GM23338 (cell line): Measurements from ENCODE around the gene PPP1CA. TPM values are rescaled to one million over a fixed set of nuclear protein-coding genes. Genes with fewer than 3 reads are reported as not detected.

Experiments
- ATAC-seq: fragments of 200-7000 bp; cut with Tn5 transposase; 3 replicates; pipeline ENCODE4 v1.9.1; 2020
- DNase-seq: peaks from one replicate; pipeline ENCODE4 v3.0.0-alpha.2; 2015; ENCODE audit warnings: low spot score
- H2AFZ ChIP-seq: fragments of 200-600 bp; sonication (generic); 2 replicates; pipeline ENCODE4 v1.8.0; 2016; ENCODE audit warnings: antibody characterized with exemption, mild to moderate bottlenecking, moderate library complexity
- H3F3A ChIP-seq: fragments of 200-600 bp; sonication (generic); replicated peaks from 2 replicates; pipeline ENCODE4 v1.8.0; 2017; ENCODE audit warnings: antibody characterized with exemption, mixed run types, low read depth
- H3K27ac ChIP-seq: fragments of 200-600 bp; sonication (generic); 2 replicates; pipeline ENCODE4 v1.6.1; 2016; ENCODE audit warnings: low read depth
- H3K27me3 ChIP-seq: fragments of 200-600 bp; sonication (generic); 2 replicates; pipeline ENCODE4 v1.8.0; 2016; ENCODE audit warnings: mild to moderate bottlenecking, mixed run types, moderate library complexity; ENCODE audit not compliant: insufficient read depth
- H3K36me3 ChIP-seq: fragments of 200-600 bp; sonication (generic); 2 replicates; pipeline ENCODE4 v1.8.0; 2016; ENCODE audit warnings: mild to moderate bottlenecking; ENCODE audit not compliant: insufficient read depth
- H3K4me1 ChIP-seq: fragments of 200-600 bp; sonication (generic); 2 replicates; pipeline ENCODE4 v1.8.0; 2016; ENCODE audit warnings: mild to moderate bottlenecking, moderate library complexity; ENCODE audit not compliant: insufficient read depth
- H3K4me2 ChIP-seq: fragments of 200-600 bp; sonication (generic); 2 replicates; pipeline ENCODE4 v1.7.1; 2017; ENCODE audit warnings: mixed run types
- H3K4me3 ChIP-seq: fragments of 200-600 bp; sonication (generic); 2 replicates; pipeline ENCODE4 v1.6.1; 2016; ENCODE audit warnings: mixed run types
- H3K79me2 ChIP-seq: fragments of 200-600 bp; sonication (generic); replicated peaks from 2 replicates; pipeline ENCODE4 v1.8.0; 2017; ENCODE audit warnings: mild to moderate bottlenecking; ENCODE audit not compliant: insufficient read depth
- H3K9me2 ChIP-seq: fragments of 200-600 bp; sonication (generic); 2 replicates; pipeline ENCODE4 v1.8.0; 2017; ENCODE audit not compliant: insufficient read depth
- H4K20me1 ChIP-seq: fragments of 200-600 bp; sonication (generic); replicated peaks from 2 replicates; pipeline ENCODE4 v1.8.0; 2017; ENCODE audit warnings: mild to moderate bottlenecking; ENCODE audit not compliant: insufficient read depth
- H3K27ac Mint-ChIP-seq: 2 replicates; pipeline ENCODE4 v1.8.0; 2020; ENCODE audit warnings: inconsistent platforms, mild to moderate bottlenecking, moderate library complexity, mixed read lengths
- H3K27me3 Mint-ChIP-seq: 3 replicates; pipeline ENCODE4 v1.8.0; 2022; ENCODE audit warnings: low read depth, mild to moderate bottlenecking, moderate library complexity, mixed read lengths, inconsistent platforms; ENCODE audit not compliant: insufficient read depth, poor library complexity
- H3K36me3 Mint-ChIP-seq: 3 replicates; pipeline ENCODE4 v1.8.0; 2021; ENCODE audit warnings: low read depth, mild to moderate bottlenecking, inconsistent platforms, moderate library complexity, mixed read lengths
- H3K4me1 Mint-ChIP-seq: 3 replicates; pipeline ENCODE4 v1.8.0; 2020; ENCODE audit warnings: mild to moderate bottlenecking, inconsistent platforms, mixed read lengths
- H3K4me3 Mint-ChIP-seq: 3 replicates; pipeline ENCODE4 v1.8.0; 2021; ENCODE audit warnings: moderate library complexity, mild to moderate bottlenecking, inconsistent platforms, mixed read lengths
- H3K9me3 Mint-ChIP-seq: 3 replicates; pipeline ENCODE4 v1.8.0; 2020; ENCODE audit warnings: moderate library complexity, mild to moderate bottlenecking, inconsistent platforms, mixed read lengths
- CREB1 ChIP-seq: fragments of 250-450 bp; sonication (Bioruptor Pico); IDR thresholded peaks from 2 replicates; pipeline ENCODE4 v1.5.0; 2020; ENCODE audit warnings: low read depth, mild to moderate bottlenecking, moderate library complexity
- EZH2 ChIP-seq: fragments of 200-600 bp; sonication (generic); IDR thresholded peaks from one replicate; pipeline ENCODE4 v1.8.0; 2017; ENCODE audit warnings: antibody characterized with exemption, mild to moderate bottlenecking, low read depth; ENCODE audit not compliant: unreplicated experiment
- JUNB ChIP-seq: IDR thresholded peaks from one replicate; pipeline ENCODE4 v1.6.1; 2016; ENCODE audit warnings: antibody characterized with exemption; ENCODE audit not compliant: unreplicated experiment
- NANOG ChIP-seq: IDR thresholded peaks from 2 replicates; pipeline ENCODE4 v1.6.1; 2016; ENCODE audit warnings: antibody characterized with exemption, borderline replicate concordance
- STAT1 ChIP-seq: IDR thresholded peaks from one replicate; pipeline ENCODE4 v1.6.1; 2016; ENCODE audit warnings: antibody characterized with exemption; ENCODE audit not compliant: unreplicated experiment
- ZNF114 ChIP-seq: fragments of 250-450 bp; sonication (Bioruptor Pico); IDR thresholded peaks from 2 replicates; pipeline ENCODE4 v1.5.0; 2020; ENCODE audit warnings: mild to moderate bottlenecking, moderate library complexity
- ZNF331 ChIP-seq: fragments of 250-450 bp; sonication (Bioruptor Pico); IDR thresholded peaks from 2 replicates; pipeline ENCODE4 v1.5.0; 2020; ENCODE audit warnings: low read depth, mild to moderate bottlenecking, moderate library complexity
- polyA plus RNA-seq: library from polyadenylated mRNA; unstranded; fragments of >200 nt; fragmentation: Nextera tagmentation; extraction: Ambion mirVana; gene quantifications from 2 replicates; pipeline ENCODE4 v1.2.1, GENCODE V29; 2016
- total RNA-seq: library from RNA; depleted of rRNA; stranded (reverse); fragments of >200 nt; shearing (Covaris generic); gene quantifications from 2 replicates; pipeline ENCODE4 v1.2.3, GENCODE V29; 2014
- TF ChIP-seq, protein P1 (sequence below): fragments of 250-450 bp; sonication (Bioruptor Pico); IDR thresholded peaks from 2 replicates; pipeline ENCODE4 v1.5.0; 2020; ENCODE audit warnings: mild to moderate bottlenecking, moderate library complexity
- TF ChIP-seq, protein P2 (sequence below): IDR thresholded peaks from 2 replicates; pipeline ENCODE4 v1.6.1; 2016; ENCODE audit warnings: antibody characterized with exemption
- TF ChIP-seq, protein P3 (sequence below): IDR thresholded peaks from one replicate; pipeline ENCODE4 v1.6.1; 2018; ENCODE audit warnings: antibody characterized with exemption; ENCODE audit not compliant: unreplicated experiment
- TF ChIP-seq, protein P4 (sequence below), 2 experiments: fragments of 200-600 bp in 1 of 2; sonication (generic) in 1 of 2; conservative IDR thresholded peaks; 2 replicates each; pipeline versions ENCODE4 v1.5.1 to v1.6.1; 2016 to 2017; ENCODE audit warnings: antibody characterized with exemption in 2 of 2, low read depth in 2 of 2, mild to moderate bottlenecking in 2 of 2, moderate library complexity in 1 of 2

The PPP1CA gene
- total and polyA plus RNA-seq, 2 experiments from 2014 or later: 217 to 237 TPM

DNA sequence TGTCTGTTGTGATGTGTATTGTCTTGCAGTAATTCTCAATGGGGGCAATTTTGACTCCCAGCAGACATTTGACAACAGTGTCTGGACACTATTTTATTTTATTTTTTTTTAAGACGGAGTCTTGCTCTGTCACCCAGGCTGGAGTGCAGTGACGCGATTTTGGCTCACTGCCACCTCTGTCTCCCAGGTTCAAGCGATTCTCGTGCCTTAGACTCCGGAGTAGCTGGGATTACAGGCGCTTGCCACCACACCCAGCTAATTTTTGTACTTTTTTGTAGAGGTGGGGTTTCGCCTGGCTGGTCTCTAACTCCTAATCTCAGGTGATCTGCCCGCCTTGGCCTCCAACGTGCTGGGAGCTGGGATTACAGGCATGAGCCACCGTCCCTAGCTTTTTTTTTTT lies 28.1 kb upstream of the PPP1CA start:
- H3K27me3 Mint-ChIP-seq: peaks cover 18% of the 10 kb centered on the region
- no peak overlapping the region; the same call in 1 of the 2 replicates for H3K4me3 ChIP-seq

More for the DNA sequence above, 28.1 kb upstream of the PPP1CA start:
- H3K27ac ChIP-seq: no peak overlapping the region
- Mint-ChIP-seq H3K36me3 (peaks cover 16% of the 10 kb centered on the region), H3K9me3 (no peaks in the 10 kb centered on the region; the same call in 1 of the 3 replicates), H3K4me1 (peaks cover 3% of the 10 kb centered on the region), H3K4me3 (peak overlapping the region; percentile 92; the same call in 2 of the 3 replicates), H3K27ac (no peak overlapping the region)
- H3F3A ChIP-seq: peaks cover 13% of the 10 kb centered on the region; the same call in 1 of the 2 replicates
- DNase-seq: no peak
- peaks cover 11% of the 10 kb centered on the region for H3K79me2 ChIP-seq
- TF ChIP-seq ZNF331 (CRISPR knock-in tag) (no peak), JUNB (no peak), STAT1 (no peak), EZH2 (no peak), CREB1 (CRISPR knock-in tag) (no peak), ZNF114 (CRISPR knock-in tag) (no peak), NANOG (no peak)
- TF ChIP-seq, protein P1, sequence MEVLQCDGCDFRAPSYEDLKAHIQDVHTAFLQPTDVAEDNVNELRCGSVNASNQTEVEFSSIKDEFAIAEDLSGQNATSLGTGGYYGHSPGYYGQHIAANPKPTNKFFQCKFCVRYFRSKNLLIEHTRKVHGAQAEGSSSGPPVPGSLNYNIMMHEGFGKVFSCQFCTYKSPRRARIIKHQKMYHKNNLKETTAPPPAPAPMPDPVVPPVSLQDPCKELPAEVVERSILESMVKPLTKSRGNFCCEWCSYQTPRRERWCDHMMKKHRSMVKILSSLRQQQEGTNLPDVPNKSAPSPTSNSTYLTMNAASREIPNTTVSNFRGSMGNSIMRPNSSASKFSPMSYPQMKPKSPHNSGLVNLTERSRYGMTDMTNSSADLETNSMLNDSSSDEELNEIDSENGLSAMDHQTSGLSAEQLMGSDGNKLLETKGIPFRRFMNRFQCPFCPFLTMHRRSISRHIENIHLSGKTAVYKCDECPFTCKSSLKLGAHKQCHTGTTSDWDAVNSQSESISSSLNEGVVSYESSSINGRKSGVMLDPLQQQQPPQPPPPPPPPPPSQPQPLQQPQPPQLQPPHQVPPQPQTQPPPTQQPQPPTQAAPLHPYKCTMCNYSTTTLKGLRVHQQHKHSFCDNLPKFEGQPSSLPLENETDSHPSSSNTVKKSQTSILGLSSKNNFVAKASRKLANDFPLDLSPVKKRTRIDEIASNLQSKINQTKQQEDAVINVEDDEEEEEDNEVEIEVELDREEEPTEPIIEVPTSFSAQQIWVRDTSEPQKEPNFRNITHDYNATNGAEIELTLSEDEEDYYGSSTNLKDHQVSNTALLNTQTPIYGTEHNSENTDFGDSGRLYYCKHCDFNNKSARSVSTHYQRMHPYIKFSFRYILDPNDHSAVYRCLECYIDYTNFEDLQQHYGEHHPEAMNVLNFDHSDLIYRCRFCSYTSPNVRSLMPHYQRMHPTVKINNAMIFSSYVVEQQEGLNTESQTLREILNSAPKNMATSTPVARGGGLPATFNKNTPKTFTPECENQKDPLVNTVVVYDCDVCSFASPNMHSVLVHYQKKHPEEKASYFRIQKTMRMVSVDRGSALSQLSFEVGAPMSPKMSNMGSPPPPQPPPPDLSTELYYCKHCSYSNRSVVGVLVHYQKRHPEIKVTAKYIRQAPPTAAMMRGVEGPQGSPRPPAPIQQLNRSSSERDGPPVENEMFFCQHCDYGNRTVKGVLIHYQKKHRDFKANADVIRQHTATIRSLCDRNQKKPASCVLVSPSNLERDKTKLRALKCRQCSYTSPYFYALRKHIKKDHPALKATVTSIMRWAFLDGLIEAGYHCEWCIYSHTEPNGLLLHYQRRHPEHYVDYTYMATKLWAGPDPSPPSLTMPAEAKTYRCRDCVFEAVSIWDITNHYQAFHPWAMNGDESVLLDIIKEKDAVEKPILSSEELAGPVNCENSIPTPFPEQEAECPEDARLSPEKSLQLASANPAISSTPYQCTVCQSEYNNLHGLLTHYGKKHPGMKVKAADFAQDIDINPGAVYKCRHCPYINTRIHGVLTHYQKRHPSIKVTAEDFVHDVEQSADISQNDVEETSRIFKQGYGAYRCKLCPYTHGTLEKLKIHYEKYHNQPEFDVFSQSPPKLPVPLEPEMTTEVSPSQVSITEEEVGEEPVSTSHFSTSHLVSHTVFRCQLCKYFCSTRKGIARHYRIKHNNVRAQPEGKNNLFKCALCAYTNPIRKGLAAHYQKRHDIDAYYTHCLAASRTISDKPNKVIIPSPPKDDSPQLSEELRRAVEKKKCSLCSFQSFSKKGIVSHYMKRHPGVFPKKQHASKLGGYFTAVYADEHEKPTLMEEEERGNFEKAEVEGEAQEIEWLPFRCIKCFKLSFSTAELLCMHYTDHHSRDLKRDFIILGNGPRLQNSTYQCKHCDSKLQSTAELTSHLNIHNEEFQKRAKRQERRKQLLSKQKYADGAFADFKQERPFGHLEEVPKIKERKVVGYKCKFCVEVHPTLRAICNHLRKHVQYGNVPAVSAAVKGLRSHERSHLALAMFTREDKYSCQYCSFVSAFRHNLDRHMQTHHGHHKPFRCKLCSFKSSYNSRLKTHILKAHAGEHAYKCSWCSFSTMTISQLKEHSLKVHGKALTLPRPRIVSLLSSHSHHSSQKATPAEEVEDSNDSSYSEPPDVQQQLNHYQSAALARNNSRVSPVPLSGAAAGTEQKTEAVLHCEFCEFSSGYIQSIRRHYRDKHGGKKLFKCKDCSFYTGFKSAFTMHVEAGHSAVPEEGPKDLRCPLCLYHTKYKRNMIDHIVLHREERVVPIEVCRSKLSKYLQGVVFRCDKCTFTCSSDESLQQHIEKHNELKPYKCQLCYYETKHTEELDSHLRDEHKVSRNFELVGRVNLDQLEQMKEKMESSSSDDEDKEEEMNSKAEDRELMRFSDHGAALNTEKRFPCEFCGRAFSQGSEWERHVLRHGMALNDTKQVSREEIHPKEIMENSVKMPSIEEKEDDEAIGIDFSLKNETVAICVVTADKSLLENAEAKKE (CRISPR knock-in tag): no peak
- TF ChIP-seq, protein P2, sequence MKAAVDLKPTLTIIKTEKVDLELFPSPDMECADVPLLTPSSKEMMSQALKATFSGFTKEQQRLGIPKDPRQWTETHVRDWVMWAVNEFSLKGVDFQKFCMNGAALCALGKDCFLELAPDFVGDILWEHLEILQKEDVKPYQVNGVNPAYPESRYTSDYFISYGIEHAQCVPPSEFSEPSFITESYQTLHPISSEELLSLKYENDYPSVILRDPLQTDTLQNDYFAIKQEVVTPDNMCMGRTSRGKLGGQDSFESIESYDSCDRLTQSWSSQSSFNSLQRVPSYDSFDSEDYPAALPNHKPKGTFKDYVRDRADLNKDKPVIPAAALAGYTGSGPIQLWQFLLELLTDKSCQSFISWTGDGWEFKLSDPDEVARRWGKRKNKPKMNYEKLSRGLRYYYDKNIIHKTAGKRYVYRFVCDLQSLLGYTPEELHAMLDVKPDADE: no peak
- TF ChIP-seq, protein P3, sequence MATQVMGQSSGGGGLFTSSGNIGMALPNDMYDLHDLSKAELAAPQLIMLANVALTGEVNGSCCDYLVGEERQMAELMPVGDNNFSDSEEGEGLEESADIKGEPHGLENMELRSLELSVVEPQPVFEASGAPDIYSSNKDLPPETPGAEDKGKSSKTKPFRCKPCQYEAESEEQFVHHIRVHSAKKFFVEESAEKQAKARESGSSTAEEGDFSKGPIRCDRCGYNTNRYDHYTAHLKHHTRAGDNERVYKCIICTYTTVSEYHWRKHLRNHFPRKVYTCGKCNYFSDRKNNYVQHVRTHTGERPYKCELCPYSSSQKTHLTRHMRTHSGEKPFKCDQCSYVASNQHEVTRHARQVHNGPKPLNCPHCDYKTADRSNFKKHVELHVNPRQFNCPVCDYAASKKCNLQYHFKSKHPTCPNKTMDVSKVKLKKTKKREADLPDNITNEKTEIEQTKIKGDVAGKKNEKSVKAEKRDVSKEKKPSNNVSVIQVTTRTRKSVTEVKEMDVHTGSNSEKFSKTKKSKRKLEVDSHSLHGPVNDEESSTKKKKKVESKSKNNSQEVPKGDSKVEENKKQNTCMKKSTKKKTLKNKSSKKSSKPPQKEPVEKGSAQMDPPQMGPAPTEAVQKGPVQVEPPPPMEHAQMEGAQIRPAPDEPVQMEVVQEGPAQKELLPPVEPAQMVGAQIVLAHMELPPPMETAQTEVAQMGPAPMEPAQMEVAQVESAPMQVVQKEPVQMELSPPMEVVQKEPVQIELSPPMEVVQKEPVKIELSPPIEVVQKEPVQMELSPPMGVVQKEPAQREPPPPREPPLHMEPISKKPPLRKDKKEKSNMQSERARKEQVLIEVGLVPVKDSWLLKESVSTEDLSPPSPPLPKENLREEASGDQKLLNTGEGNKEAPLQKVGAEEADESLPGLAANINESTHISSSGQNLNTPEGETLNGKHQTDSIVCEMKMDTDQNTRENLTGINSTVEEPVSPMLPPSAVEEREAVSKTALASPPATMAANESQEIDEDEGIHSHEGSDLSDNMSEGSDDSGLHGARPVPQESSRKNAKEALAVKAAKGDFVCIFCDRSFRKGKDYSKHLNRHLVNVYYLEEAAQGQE: no peak
- TF ChIP-seq, protein P4, sequence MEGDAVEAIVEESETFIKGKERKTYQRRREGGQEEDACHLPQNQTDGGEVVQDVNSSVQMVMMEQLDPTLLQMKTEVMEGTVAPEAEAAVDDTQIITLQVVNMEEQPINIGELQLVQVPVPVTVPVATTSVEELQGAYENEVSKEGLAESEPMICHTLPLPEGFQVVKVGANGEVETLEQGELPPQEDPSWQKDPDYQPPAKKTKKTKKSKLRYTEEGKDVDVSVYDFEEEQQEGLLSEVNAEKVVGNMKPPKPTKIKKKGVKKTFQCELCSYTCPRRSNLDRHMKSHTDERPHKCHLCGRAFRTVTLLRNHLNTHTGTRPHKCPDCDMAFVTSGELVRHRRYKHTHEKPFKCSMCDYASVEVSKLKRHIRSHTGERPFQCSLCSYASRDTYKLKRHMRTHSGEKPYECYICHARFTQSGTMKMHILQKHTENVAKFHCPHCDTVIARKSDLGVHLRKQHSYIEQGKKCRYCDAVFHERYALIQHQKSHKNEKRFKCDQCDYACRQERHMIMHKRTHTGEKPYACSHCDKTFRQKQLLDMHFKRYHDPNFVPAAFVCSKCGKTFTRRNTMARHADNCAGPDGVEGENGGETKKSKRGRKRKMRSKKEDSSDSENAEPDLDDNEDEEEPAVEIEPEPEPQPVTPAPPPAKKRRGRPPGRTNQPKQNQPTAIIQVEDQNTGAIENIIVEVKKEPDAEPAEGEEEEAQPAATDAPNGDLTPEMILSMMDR (conservative IDR thresholded peaks at IDR 0.05; ENCODE audit: low read depth in 2 of 2): no peak
- peaks cover 6% of the 10 kb centered on the region; the same call in 1 of the 2 replicates for H3K4me1 ChIP-seq
- no peak overlapping the region for H2AFZ ChIP-seq
- no peaks in the 10 kb centered on the region for H3K27me3 ChIP-seq
- no peak overlapping the region for H3K4me2 ChIP-seq
- no peak for ATAC-seq
- no peaks in the 10 kb centered on the region for H3K9me2 ChIP-seq
- no peaks in the 10 kb centered on the region for H3K36me3 ChIP-seq
- no peaks in the 10 kb centered on the region for H4K20me1 ChIP-seq
